Measurements from ENCODE around the gene CUEDC2. TPM values are rescaled to one million over a fixed set of nuclear protein-coding genes. Genes with fewer than 3 reads are reported as not detected.
"Not testable (repeated sequence)": the region's sequence is repeated elsewhere in the genome, so short reads cannot be mapped to it uniquely, and the experiment has no call there.

CUEDC2 gene
- total RNA-seq, 5 donors from 2014 or later (not counting 1 experiment from before 2014, with no cell fraction given): 32.2 to 41.4 (median 37.8) TPM

DNA sequence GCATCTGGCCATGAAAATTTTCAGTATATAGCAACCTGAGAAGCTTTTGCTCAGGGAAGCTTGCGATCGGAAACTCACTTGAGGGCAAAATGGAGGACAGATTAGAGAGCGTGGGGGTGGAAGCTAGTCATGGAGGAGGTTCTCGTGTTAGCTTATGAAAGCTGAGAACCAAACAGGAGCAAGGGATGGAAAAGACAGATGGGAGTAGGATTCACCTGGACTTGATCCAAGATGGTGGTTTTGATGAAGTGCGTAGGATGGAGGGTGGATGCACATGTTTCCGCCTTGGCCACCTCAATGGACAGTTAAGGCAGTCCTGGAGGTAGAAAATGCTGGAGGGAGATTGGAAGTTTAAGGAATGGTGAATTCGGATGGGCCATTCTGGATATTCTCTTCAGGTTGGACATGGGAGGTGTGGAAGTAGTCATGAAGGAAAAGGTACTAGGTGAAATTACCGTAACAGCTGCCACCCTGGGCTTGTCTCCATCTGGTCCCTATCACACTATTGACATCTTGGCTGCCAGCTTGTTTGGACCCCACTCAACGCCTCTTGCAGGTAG, 25.3 kb upstream of the CUEDC2 start:
- H3K9me3 Mint-ChIP-seq: no peaks in the 10 kb centered on the region
- WGBS (ENCODE audit: insufficient coverage): 91% methylated on average over 7 of the region's 9 CpGs
- H3K27me3 Mint-ChIP-seq: no peaks in the 10 kb centered on the region
- ChIA-PET CTCF (interaction anchor here in 1 of 2 donors (0.5 to 0.8 kb wide), 2 partner anchors 45 to 1417 kb away, joined by 3 to 10 read pairs; partner anchors contain the start of gene ACTR1A), POLR2A (no interaction called here)
- H3K4me1 Mint-ChIP-seq: peaks cover 27 to 37% (median 27%) of the 10 kb centered on the region in 3 donors
- H3K36me3 Mint-ChIP-seq: peaks cover 5% of the 10 kb centered on the region
- Histone ChIP-seq H3K27me3 (replicated peaks in 1 of 2; ENCODE audit: control insufficient read depth in 2 of 2, extremely low read depth in 1 of 2, insufficient read depth in 2 of 2, low read length in 1 of 2) (no peaks in the 10 kb centered on the region), H3K27ac (ENCODE audit: low read length) (no peak overlapping the region), H3K36me3 (ENCODE audit: control insufficient read depth in 2 of 2, extremely low read depth in 1 of 2, insufficient read depth in 1 of 2, low read length in 1 of 2) (peaks cover 6 to 14% of the 10 kb centered on the region in 2 donors), H3K4me3 (ENCODE audit: control insufficient read depth in 1 of 2, extremely low read depth in 1 of 2, low read length in 1 of 2) (no peak overlapping the region), H3K9me3 (no peaks in the 10 kb centered on the region), H3K4me1 (ENCODE audit: control insufficient read depth in 1 of 2, extremely low read depth in 1 of 2, insufficient read depth in 2 of 2, low read length in 2 of 2) (peaks cover 5 to 21% of the 10 kb centered on the region in 2 experiments)
- H3K27ac Mint-ChIP-seq: peak overlapping the region; percentile 55 to 68
- DNase-seq (no peak), ATAC-seq (replicated peaks in 1 of 4) (no peak)
- H3K4me3 Mint-ChIP-seq: no peak overlapping the region

DNA sequence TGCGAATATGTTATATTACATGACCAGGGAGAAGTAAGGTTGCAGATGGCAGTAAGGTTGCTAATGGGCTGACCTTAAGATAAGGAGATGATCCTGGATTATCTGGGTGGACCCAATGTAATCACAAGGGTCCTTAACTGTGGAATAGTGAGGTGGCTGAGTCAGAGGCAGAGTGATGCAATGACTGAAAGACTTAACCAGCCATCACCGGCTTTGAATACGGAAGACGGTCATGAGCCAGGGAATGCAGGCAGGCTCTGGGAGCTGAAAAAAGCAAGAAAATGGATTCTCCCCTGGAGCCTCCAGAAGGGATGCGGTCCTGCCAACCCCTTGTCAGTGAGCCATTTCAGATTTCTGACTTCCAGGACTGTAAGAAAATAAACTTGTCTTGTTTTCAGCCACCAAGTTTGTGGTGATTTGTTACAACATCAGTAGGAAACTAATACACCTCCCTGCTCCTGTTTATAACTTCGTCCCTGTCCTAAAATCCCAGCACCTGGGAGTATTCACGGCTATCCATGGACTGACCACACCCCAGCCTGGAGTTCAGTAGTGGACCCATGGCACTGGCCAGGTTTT, 23.6 kb upstream of the CUEDC2 start:
- Histone ChIP-seq H3K36me3 (ENCODE audit: control insufficient read depth in 2 of 2, extremely low read depth in 1 of 2, insufficient read depth in 1 of 2, low read length in 1 of 2) (peaks cover 6 to 17% of the 10 kb centered on the region in 2 donors), H3K27ac (ENCODE audit: low read length) (no peak overlapping the region), H3K9me3 (no peaks in the 10 kb centered on the region), H3K4me1 (ENCODE audit: control insufficient read depth in 1 of 2, extremely low read depth in 1 of 2, insufficient read depth in 2 of 2, low read length in 2 of 2) (peaks cover 2 to 26% of the 10 kb centered on the region in 2 experiments), H3K27me3 (replicated peaks in 1 of 2; ENCODE audit: control insufficient read depth in 2 of 2, extremely low read depth in 1 of 2, insufficient read depth in 2 of 2, low read length in 1 of 2) (no peaks in the 10 kb centered on the region), H3K4me3 (ENCODE audit: control insufficient read depth in 1 of 2, extremely low read depth in 1 of 2, low read length in 1 of 2) (no peak overlapping the region)
- H3K36me3 Mint-ChIP-seq: peaks cover 5% of the 10 kb centered on the region
- POLR2A ChIA-PET: no interaction called here
- no peak for DNase-seq
- no peak overlapping the region for H3K4me3 Mint-ChIP-seq
- 93% methylated on average over 5 of the region's 7 CpGs for WGBS (ENCODE audit: insufficient coverage)
- no peak for ATAC-seq (replicated peaks in 1 of 4)
- no peaks in the 10 kb centered on the region for H3K9me3 Mint-ChIP-seq
- H3K27me3 Mint-ChIP-seq: no peaks in the 10 kb centered on the region
- CTCF ChIA-PET: interaction anchor here in 1 of 2 donors (0.5 kb wide), 1 partner anchor 96 kb away, joined by 5 read pairs; no protein-coding TSS in a partner anchor
- H3K27ac Mint-ChIP-seq: no peak overlapping the region
- peaks cover 21 to 31% (median 22%) of the 10 kb centered on the region in 3 donors for H3K4me1 Mint-ChIP-seq

DNA sequence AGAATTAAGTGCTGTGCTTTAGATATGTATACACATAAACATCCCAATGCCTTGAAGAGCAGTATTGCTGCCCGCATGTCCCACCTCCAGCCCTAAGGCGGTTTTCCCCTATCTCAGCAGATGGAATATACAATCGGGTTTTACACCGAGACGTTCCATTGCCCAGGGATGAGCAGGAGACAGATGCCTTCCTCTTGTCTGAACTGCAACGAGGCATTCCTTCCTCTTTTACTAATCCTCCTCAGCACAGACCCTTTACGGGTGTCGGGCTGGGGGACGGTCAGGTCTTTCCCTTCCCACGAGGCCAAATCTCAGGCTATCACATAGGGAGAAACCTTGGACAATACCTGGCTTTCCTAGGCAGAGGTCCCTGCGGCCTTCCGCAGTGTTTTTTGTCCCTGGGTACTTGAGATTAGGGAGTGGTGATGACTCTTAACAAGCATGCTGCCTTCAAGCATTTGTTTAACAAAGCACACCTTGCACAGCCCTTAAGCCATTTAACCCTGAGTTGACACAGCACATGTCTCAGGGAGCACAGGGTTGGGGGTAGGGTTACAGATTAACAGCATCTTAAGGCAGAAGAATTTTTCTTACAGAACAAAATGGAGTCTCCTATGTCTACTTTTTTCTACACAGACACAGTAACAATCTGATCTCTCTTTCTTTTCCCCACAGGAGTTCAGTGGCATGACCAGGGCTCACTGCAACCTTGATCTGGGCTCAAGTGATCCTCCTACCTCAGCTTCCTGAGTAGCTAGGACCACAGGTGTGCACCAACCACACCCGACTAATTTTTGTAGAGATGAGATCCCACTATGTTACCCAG, 22.5 kb upstream of the CUEDC2 start:
- ATAC-seq (replicated peaks in 1 of 4); H3K27me3 Mint-ChIP-seq; H3K27ac ChIP-seq (ENCODE audit: low read length); H3K9me3 Mint-ChIP-seq; H3K27me3 ChIP-seq (replicated peaks in 1 of 2; ENCODE audit: control insufficient read depth in 2 of 2, extremely low read depth in 1 of 2, insufficient read depth in 2 of 2, low read length in 1 of 2); DNase-seq; H3K4me3 ChIP-seq (ENCODE audit: control insufficient read depth in 1 of 2, extremely low read depth in 1 of 2, low read length in 1 of 2); H3K4me3 Mint-ChIP-seq; H3K9me3 ChIP-seq; H3K36me3 Mint-ChIP-seq; POLR2A ChIA-PET; CTCF ChIA-PET: not testable (repeated sequence)
- Mint-ChIP-seq H3K4me1 (peaks cover 17 to 26% (median 17%) of the 10 kb centered on the region in 3 donors), H3K27ac (peak overlapping the region in 1 of 2 donors; percentile 55)
- Histone ChIP-seq H3K36me3 (ENCODE audit: control insufficient read depth in 2 of 2, extremely low read depth in 1 of 2, insufficient read depth in 1 of 2, low read length in 1 of 2) (peaks cover 6 to 17% of the 10 kb centered on the region in 2 donors), H3K4me1 (ENCODE audit: control insufficient read depth in 1 of 2, extremely low read depth in 1 of 2, insufficient read depth in 2 of 2, low read length in 2 of 2) (peaks cover 2 to 25% of the 10 kb centered on the region in 2 experiments)
- WGBS (ENCODE audit: insufficient coverage): 94% methylated on average over 9 of the region's 13 CpGs

DNA sequence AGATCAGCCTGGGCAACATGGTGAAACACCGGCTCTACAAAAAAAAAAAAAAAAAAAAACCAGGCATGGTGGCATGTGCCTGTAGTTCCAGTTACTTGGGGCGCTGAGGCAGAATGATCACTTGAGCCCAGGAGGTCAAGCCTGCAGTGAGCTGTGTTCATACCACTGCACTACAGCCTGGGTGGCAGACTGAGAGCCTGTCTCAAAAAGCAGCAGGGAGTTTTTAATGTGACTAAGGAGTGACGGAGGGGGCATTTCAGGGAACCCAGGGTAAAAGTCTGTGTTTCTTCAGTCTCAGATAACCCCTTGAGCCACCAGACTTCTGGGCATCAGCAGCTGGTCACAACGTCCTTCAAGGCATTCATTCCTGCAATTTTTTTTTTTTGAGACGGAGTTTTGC, 21.1 kb upstream of the CUEDC2 start:
- Histone ChIP-seq H3K4me3 (ENCODE audit: control insufficient read depth in 1 of 2, extremely low read depth in 1 of 2, low read length in 1 of 2) (no peak overlapping the region), H3K27me3 (replicated peaks in 1 of 2; ENCODE audit: control insufficient read depth in 2 of 2, extremely low read depth in 1 of 2, insufficient read depth in 2 of 2, low read length in 1 of 2) (no peaks in the 10 kb centered on the region), H3K9me3 (no peaks in the 10 kb centered on the region), H3K36me3 (ENCODE audit: control insufficient read depth in 2 of 2, extremely low read depth in 1 of 2, insufficient read depth in 1 of 2, low read length in 1 of 2) (peaks cover 6 to 17% of the 10 kb centered on the region in 2 donors), H3K27ac (ENCODE audit: low read length) (no peak overlapping the region), H3K4me1 (ENCODE audit: control insufficient read depth in 1 of 2, extremely low read depth in 1 of 2, insufficient read depth in 2 of 2, low read length in 2 of 2) (peaks cover 6 to 30% of the 10 kb centered on the region in 2 experiments)
- ChIA-PET CTCF (interaction anchor here in 1 of 2 donors (0.6 to 0.9 kb wide), 2 partner anchors 8 to 47 kb away, joined by 3 to 5 read pairs; no protein-coding TSS in a partner anchor), POLR2A (interaction anchor here in 1 of 2 donors (0.7 to 1.0 kb wide), 2 partner anchors 54 to 348 kb away, joined by 3 to 9 read pairs; no protein-coding TSS in a partner anchor)
- no peak for ATAC-seq (replicated peaks in 1 of 4)
- peak overlapping the region in 1 of 2 donors; percentile 78 for H3K27ac Mint-ChIP-seq
- 100% methylated on average over 5 of the region's 5 CpGs for WGBS (ENCODE audit: insufficient coverage)
- peaks cover 25 to 30% (median 26%) of the 10 kb centered on the region in 3 donors for H3K4me1 Mint-ChIP-seq
- H3K36me3 Mint-ChIP-seq: peaks cover 5% of the 10 kb centered on the region
- no peaks in the 10 kb centered on the region for H3K9me3 Mint-ChIP-seq
- no peak overlapping the region for H3K4me3 Mint-ChIP-seq
- DNase-seq: no peak
- no peaks in the 10 kb centered on the region for H3K27me3 Mint-ChIP-seq

DNA sequence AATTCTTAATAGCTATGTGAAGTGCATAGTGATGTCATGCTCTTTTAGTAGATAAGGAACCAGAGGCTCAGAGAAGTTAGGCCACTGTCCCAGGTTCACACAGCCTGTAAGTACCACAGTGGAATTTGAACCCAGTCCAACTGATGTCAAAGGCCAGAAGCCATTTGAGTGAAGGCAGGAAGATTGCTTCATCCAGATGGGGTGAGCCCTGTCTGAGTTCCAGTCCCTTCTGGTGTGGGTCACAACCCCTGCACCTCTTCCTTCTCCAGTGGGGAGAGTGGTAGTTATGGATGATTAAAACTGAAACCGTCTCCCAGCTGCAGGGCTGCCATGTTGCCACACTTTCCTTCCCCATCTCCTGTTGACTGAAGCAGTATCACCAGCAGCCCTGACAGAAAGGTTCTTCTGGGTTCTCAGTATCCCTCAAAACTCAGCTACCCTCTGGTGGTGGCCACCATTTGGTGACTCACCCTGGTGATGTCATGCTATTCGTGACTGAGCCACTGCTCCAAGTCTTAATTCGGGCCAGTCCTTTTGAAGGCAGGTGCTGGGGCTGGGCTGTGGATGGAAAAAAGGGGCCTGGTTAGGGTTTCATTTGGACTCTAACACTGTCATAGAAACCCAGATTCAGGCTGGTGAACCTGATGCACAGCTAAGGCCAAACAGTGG, 20.4 kb upstream of the CUEDC2 start:
- CTCF ChIA-PET: interaction anchor here (0.6 to 0.9 kb wide), 4 partner anchors 9 to 142 kb away, joined by 3 to 6 read pairs (median 4); partner anchors contain the start of gene CUEDC2 (in 1 of the 2)
- no peak overlapping the region for H3K27ac ChIP-seq (ENCODE audit: low read length)
- no peaks in the 10 kb centered on the region for H3K9me3 Mint-ChIP-seq
- peak overlapping the region; percentile 39 to 64 for H3K27ac Mint-ChIP-seq
- peaks cover 6 to 30% of the 10 kb centered on the region in 2 experiments for H3K4me1 ChIP-seq (ENCODE audit: control insufficient read depth in 1 of 2, extremely low read depth in 1 of 2, insufficient read depth in 2 of 2, low read length in 2 of 2)
- H3K36me3 Mint-ChIP-seq: peaks cover 5% of the 10 kb centered on the region
- DNase-seq (peak in 3 of 35 experiments; percentile 31 to 38 (median 35)), ATAC-seq (replicated peaks in 1 of 4) (no peak)
- H3K4me3 Mint-ChIP-seq: peak overlapping the region in 2 of 3 donors; percentile 40 to 93
- WGBS (ENCODE audit: insufficient coverage): 67% methylated on average over 1 of the region's 3 CpGs
- H3K27me3 Mint-ChIP-seq: no peaks in the 10 kb centered on the region
- no peaks in the 10 kb centered on the region for H3K27me3 ChIP-seq (replicated peaks in 1 of 2; ENCODE audit: control insufficient read depth in 2 of 2, extremely low read depth in 1 of 2, insufficient read depth in 2 of 2, low read length in 1 of 2)
- peaks cover 25 to 30% (median 27%) of the 10 kb centered on the region in 3 donors for H3K4me1 Mint-ChIP-seq
- H3K9me3 ChIP-seq: no peaks in the 10 kb centered on the region
- POLR2A ChIA-PET: interaction anchor here (0.7 to 1.0 kb wide), 4 partner anchors 19 to 348 kb away, joined by 3 to 16 read pairs (median 8); no protein-coding TSS in a partner anchor
- H3K36me3 ChIP-seq (ENCODE audit: control insufficient read depth in 2 of 2, extremely low read depth in 1 of 2, insufficient read depth in 1 of 2, low read length in 1 of 2): peaks cover 6 to 17% of the 10 kb centered on the region in 2 donors
- no peak overlapping the region for H3K4me3 ChIP-seq (ENCODE audit: control insufficient read depth in 1 of 2, extremely low read depth in 1 of 2, low read length in 1 of 2)
